ENCODE data around the gene HNRNPH2. TPM values are rescaled to one million over a fixed set of nuclear protein-coding genes. Genes with fewer than 3 reads are reported as not detected.

Gene HNRNPH2
- total RNA-seq, 1 experiment from 2014 or later: 48.8 TPM

DNA sequence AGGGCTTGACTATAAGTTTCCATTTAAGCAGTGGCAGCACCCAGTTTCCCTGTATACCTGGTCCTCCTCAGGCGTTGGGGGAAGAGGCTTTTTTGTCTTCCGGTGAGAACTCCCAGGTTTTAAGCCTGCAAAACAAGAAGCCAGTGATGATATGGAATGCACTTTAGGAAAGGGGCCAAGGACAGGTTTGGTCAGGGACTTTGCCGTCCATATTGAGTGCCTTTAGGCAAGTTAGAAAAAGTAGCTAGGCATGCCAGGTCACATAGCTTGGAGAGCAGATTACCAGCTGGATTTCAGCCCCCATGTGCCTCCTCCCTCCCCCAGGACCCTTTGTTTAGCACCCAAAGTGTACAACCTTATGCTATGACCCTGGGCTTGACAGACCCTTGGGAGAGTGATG lies 45.9 kb upstream of the HNRNPH2 start:
- H3K27me3 ChIP-seq (replicated peaks; ENCODE audit: insufficient read depth, low read depth, low read length, poor library complexity): no peaks in the 10 kb centered on the region
- BruUV-seq (replicated peaks): no TSS peak
- H3K36me3 ChIP-seq (ENCODE audit: insufficient read depth, low read length, poor library complexity, severe bottlenecking): no peaks in the 10 kb centered on the region
- H3K4me1 ChIP-seq (ENCODE audit: insufficient read depth, low read length, poor library complexity, severe bottlenecking): no peaks in the 10 kb centered on the region
- CTCF ChIA-PET: interaction anchor here (0.5 kb wide), 1 partner anchor 10 kb away, joined by 5 read pairs; no protein-coding TSS in a partner anchor
- DNase-seq (ENCODE audit: low spot score): no peak
- TF ChIP-seq CTCF (conservative IDR thresholded peaks at IDR 0.05; ENCODE audit: low read depth, low read length): no peak
- no peak for TF ChIP-seq EZH2 (IDR thresholded peaks at IDR 0.05; ENCODE audit: borderline replicate concordance, low read depth, low read length, poor library complexity, severe bottlenecking)
- H3K9me3 ChIP-seq (ENCODE audit: low read depth, low read length, poor library complexity, severe bottlenecking): no peaks in the 10 kb centered on the region
- H3K27ac ChIP-seq (ENCODE audit: low read depth, low read length, poor library complexity, severe bottlenecking): no peak overlapping the region
- POLR2A ChIA-PET (ENCODE audit: low non-redundant PET): interaction anchor here (0.5 kb wide), 1 partner anchor 35 kb away, joined by 3 read pairs; no protein-coding TSS in a partner anchor
- intact Hi-C loops (cut with micrococcal nuclease; ENCODE audit: unreplicated experiment): no loop called here
- H3K4me3 ChIP-seq (ENCODE audit: low read depth, low read length, poor library complexity, severe bottlenecking): no peak overlapping the region

- H3K36me3 ChIP-seq (ENCODE audit: insufficient read depth, low read length, poor library complexity, severe bottlenecking): no peaks in the 10 kb centered on the region
- intact Hi-C loops (cut with micrococcal nuclease; ENCODE audit: unreplicated experiment): no loop called here
- POLR2A ChIA-PET (ENCODE audit: low non-redundant PET): no interaction called here
- no peak for TF ChIP-seq CTCF (conservative IDR thresholded peaks at IDR 0.05; ENCODE audit: low read depth, low read length)
- no peak for TF ChIP-seq EZH2 (IDR thresholded peaks at IDR 0.05; ENCODE audit: borderline replicate concordance, low read depth, low read length, poor library complexity, severe bottlenecking)
- no peaks in the 10 kb centered on the region for H3K9me3 ChIP-seq (ENCODE audit: low read depth, low read length, poor library complexity, severe bottlenecking)
- no peak overlapping the region for H3K27ac ChIP-seq (ENCODE audit: low read depth, low read length, poor library complexity, severe bottlenecking)
- DNase-seq (ENCODE audit: low spot score): no peak
- no peaks in the 10 kb centered on the region for H3K27me3 ChIP-seq (replicated peaks; ENCODE audit: insufficient read depth, low read depth, low read length, poor library complexity)
- no peaks in the 10 kb centered on the region for H3K4me1 ChIP-seq (ENCODE audit: insufficient read depth, low read length, poor library complexity, severe bottlenecking)
- H3K4me3 ChIP-seq (ENCODE audit: low read depth, low read length, poor library complexity, severe bottlenecking): no peak overlapping the region
- no TSS peak for BruUV-seq (replicated peaks)
- CTCF ChIA-PET: no interaction called here
Observed at GRCh38 chrX:101362757-101363156, 45.3 kb upstream of the HNRNPH2 start.

- ChIA-PET CTCF (no interaction called here), POLR2A (ENCODE audit: low non-redundant PET) (no interaction called here)
- no peaks in the 10 kb centered on the region for H3K4me1 ChIP-seq (ENCODE audit: insufficient read depth, low read length, poor library complexity, severe bottlenecking)
- no peaks in the 10 kb centered on the region for H3K36me3 ChIP-seq (ENCODE audit: insufficient read depth, low read length, poor library complexity, severe bottlenecking)
- H3K4me3 ChIP-seq (ENCODE audit: low read depth, low read length, poor library complexity, severe bottlenecking): no peak overlapping the region
- no peaks in the 10 kb centered on the region for H3K9me3 ChIP-seq (ENCODE audit: low read depth, low read length, poor library complexity, severe bottlenecking)
- TF ChIP-seq EZH2 (IDR thresholded peaks at IDR 0.05; ENCODE audit: borderline replicate concordance, low read depth, low read length, poor library complexity, severe bottlenecking): no peak
- TF ChIP-seq CTCF (conservative IDR thresholded peaks at IDR 0.05; ENCODE audit: low read depth, low read length): no peak
- H3K27ac ChIP-seq (ENCODE audit: low read depth, low read length, poor library complexity, severe bottlenecking): no peak overlapping the region
- H3K27me3 ChIP-seq (replicated peaks; ENCODE audit: insufficient read depth, low read depth, low read length, poor library complexity): no peaks in the 10 kb centered on the region
- no TSS peak for BruUV-seq (replicated peaks)
- no peak for DNase-seq (ENCODE audit: low spot score)
- intact Hi-C loops (cut with micrococcal nuclease; ENCODE audit: unreplicated experiment): no loop called here
Observed at GRCh38 chrX:101365301-101365795, 42.7 kb upstream of the HNRNPH2 start.

All from A673 (cell line).